Activated CD8-positive, alpha-beta T cell treated with anti-CD3 and anti-CD28 coated beads for 36 hours (primary cell): ENCODE measurements around the gene SFTPA1. TPM values are rescaled to one million over a fixed set of nuclear protein-coding genes. Genes with fewer than 3 reads are reported as not detected.
"Not testable (repeated sequence)": the region's sequence is repeated elsewhere in the genome, so short reads cannot be mapped to it uniquely, and the experiment has no call there.

ENCODE experiments used
- ATAC-seq: fragments of 200-7000 bp; cut with Tn5 transposase; one replicate; pipeline ENCODE4 v1.10.0; 2021; ENCODE audit warnings: mild to moderate bottlenecking, moderate library complexity
- CTCF ChIA-PET: fragments of 350-600 bp; sonication (Branson Sonifier 250); formaldehyde crosslinking; loops from one replicate; lab custom pipeline; 2021; ENCODE audit warnings: antibody characterized with exemption; lab: Charles Lee
- POLR2A ChIA-PET: fragments of 350-600 bp; sonication (Branson Sonifier 250); formaldehyde crosslinking; loops from one replicate; lab custom pipeline; 2021; ENCODE audit warnings: antibody characterized with exemption; lab: Charles Lee
- DNase-seq: peaks from one replicate; pipeline ENCODE4 v3.0.0-alpha.2; 2020
- H3K27ac Mint-ChIP-seq: one replicate; pipeline ENCODE4 v1.8.0; 2021; ENCODE audit warnings: mild to moderate bottlenecking, mixed read lengths
- H3K27me3 Mint-ChIP-seq: one replicate; pipeline ENCODE4 v1.8.0; 2021; ENCODE audit warnings: mixed read lengths
- H3K36me3 Mint-ChIP-seq: one replicate; pipeline ENCODE4 v1.8.0; 2021; ENCODE audit warnings: low read depth, mixed read lengths
- H3K4me1 Mint-ChIP-seq: one replicate; pipeline ENCODE4 v1.8.0; 2021; ENCODE audit warnings: low read depth, mixed read lengths
- H3K4me3 Mint-ChIP-seq: one replicate; pipeline ENCODE4 v1.8.0; 2021; ENCODE audit warnings: mild to moderate bottlenecking, moderate library complexity, mixed read lengths
- H3K9me3 Mint-ChIP-seq: one replicate; pipeline ENCODE4 v1.8.0; 2021; ENCODE audit warnings: mixed read lengths
- intact Hi-C: fragments of 100-400 bp; cut with micrococcal nuclease; formaldehyde crosslinking; loops from one replicate; pipeline ENCODE4 v1.10.0; 2022
- total RNA-seq, 2 experiments: library from RNA; stranded (reverse); gene quantifications; one replicate each; pipeline ENCODE4 v1.2.3, GENCODE V29; 2021
- TF ChIP-seq, protein P1 (sequence below): fragments of 200-600 bp; IDR thresholded peaks from one replicate; pipeline ENCODE4 v1.8.0; 2022; ENCODE audit warnings: antibody characterized with exemption, mild to moderate bottlenecking

The SFTPA1 gene
- total RNA-seq, 2 experiments from 2014 or later = not detected

DNA sequence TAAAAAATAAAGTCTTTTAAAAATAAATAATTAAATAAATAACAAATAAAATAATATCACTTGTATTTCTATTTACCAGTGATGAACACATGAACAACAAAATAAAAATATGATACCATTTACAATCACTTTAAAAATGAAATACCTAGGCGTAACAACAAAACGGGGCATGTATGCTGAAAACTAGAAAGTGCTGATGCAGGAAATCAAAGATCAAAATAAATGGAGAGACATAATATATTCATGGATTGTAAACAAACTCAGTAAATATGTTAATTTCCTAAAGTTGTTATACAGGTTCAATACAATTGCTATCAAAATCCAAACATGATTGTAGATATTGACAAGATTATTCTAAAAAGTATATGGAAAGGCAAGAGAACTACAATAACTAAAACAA, 31.4 kb upstream of the SFTPA1 start:
- H3K27me3 Mint-ChIP-seq = peaks cover 12% of the 10 kb centered on the region
- ATAC-seq (no peak), DNase-seq (no peak)
- H3K4me3 Mint-ChIP-seq = no peak overlapping the region
- no peaks in the 10 kb centered on the region for H3K4me1 Mint-ChIP-seq
- POLR2A ChIA-PET = no interaction called here
- no peak overlapping the region for H3K27ac Mint-ChIP-seq
- CTCF ChIA-PET = interaction anchor here (1.5 kb wide), 1 partner anchor 42 kb away, joined by 3 read pairs; no protein-coding TSS in a partner anchor
- H3K9me3 Mint-ChIP-seq = peaks cover 3% of the 10 kb centered on the region
- TF ChIP-seq, protein P1, sequence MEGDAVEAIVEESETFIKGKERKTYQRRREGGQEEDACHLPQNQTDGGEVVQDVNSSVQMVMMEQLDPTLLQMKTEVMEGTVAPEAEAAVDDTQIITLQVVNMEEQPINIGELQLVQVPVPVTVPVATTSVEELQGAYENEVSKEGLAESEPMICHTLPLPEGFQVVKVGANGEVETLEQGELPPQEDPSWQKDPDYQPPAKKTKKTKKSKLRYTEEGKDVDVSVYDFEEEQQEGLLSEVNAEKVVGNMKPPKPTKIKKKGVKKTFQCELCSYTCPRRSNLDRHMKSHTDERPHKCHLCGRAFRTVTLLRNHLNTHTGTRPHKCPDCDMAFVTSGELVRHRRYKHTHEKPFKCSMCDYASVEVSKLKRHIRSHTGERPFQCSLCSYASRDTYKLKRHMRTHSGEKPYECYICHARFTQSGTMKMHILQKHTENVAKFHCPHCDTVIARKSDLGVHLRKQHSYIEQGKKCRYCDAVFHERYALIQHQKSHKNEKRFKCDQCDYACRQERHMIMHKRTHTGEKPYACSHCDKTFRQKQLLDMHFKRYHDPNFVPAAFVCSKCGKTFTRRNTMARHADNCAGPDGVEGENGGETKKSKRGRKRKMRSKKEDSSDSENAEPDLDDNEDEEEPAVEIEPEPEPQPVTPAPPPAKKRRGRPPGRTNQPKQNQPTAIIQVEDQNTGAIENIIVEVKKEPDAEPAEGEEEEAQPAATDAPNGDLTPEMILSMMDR = no peak
- no peaks in the 10 kb centered on the region for H3K36me3 Mint-ChIP-seq
- intact Hi-C loops = no loop called here

- POLR2A ChIA-PET = no interaction called here
- no peaks in the 10 kb centered on the region for H3K36me3 Mint-ChIP-seq
- CTCF ChIA-PET = no interaction called here
Measured at GRCh38 chr10:79581044-79581443, 29.7 kb upstream of the SFTPA1 start.

GRCh38 chr10:79582096-79582495, 28.6 kb upstream of the SFTPA1 start:
- no peak overlapping the region for H3K27ac Mint-ChIP-seq

More at GRCh38 chr10:79581044-79581443, 29.7 kb upstream of the SFTPA1 start:
- Mint-ChIP-seq H3K27ac (no peak overlapping the region), H3K9me3 (no peaks in the 10 kb centered on the region), H3K4me3 (no peak overlapping the region), H3K27me3 (peaks cover 9% of the 10 kb centered on the region), H3K4me1 (no peaks in the 10 kb centered on the region)
- intact Hi-C loops = no loop called here
- DNase-seq (no peak), ATAC-seq (no peak)
- TF ChIP-seq, protein P1 = no peak

GRCh38 chr10:79582954-79583353, 27.8 kb upstream of the SFTPA1 start:
- H3K27me3 Mint-ChIP-seq, H3K27ac Mint-ChIP-seq, H3K9me3 Mint-ChIP-seq, ATAC-seq, H3K36me3 Mint-ChIP-seq, CTCF ChIA-PET, H3K4me1 Mint-ChIP-seq, intact Hi-C loops, POLR2A ChIA-PET, DNase-seq, H3K4me3 Mint-ChIP-seq: not testable (repeated sequence)

More at GRCh38 chr10:79582096-79582495, 28.6 kb upstream of the SFTPA1 start:
- POLR2A ChIA-PET = no interaction called here
- TF ChIP-seq, protein P1 = no peak
- Mint-ChIP-seq H3K4me3 (no peak overlapping the region), H3K36me3 (no peaks in the 10 kb centered on the region), H3K9me3 (no peaks in the 10 kb centered on the region), H3K27me3 (peaks cover 10% of the 10 kb centered on the region), H3K4me1 (no peaks in the 10 kb centered on the region)
- DNase-seq (no peak), ATAC-seq (no peak)
- intact Hi-C loops = no loop called here
- CTCF ChIA-PET = no interaction called here

DNA sequence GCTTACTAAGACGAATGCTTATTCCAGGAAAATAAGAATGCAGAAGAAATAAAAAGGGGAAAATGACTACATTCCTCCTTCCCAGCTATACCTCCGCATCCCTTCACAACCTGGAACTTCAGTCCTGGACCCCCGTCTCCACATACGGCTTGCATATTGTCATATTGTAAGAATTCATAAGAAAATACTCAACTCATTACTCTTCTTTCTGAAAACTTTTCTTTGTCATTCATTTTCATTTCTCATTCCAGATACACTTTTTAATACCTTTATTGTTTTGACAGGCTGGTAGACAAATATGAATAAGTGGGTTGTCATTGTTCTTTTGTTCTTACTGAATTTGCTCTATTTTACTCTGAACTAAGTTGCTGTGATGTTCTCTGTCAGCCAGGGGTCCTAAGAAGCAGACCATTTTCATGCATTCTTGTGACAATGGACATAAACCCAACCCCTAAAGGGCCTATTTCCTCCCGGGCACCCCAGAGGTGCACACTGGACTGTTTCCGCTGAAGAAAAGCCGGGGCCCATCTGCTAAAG, 27.2 kb upstream of the SFTPA1 start:
- Mint-ChIP-seq H3K4me3 (no peak overlapping the region), H3K27me3 (peaks cover 8% of the 10 kb centered on the region), H3K4me1 (no peaks in the 10 kb centered on the region), H3K9me3 (no peaks in the 10 kb centered on the region), H3K27ac (no peak overlapping the region), H3K36me3 (no peaks in the 10 kb centered on the region)
- DNase-seq = no peak
- intact Hi-C loops = no loop called here
- ChIA-PET CTCF (no interaction called here), POLR2A (no interaction called here)
- TF ChIP-seq, protein P1 = no peak
- no peak for ATAC-seq
